SU-DHL-6 (cell line): ENCODE results near the gene SLC25A29.

ENCODE experiments used
- H2AFZ ChIP-seq: fragments of 200-600 bp; sonication (generic); 2 replicates; pipeline ENCODE4 v1.6.1; 2014; ENCODE audit warnings: low read depth, mild to moderate bottlenecking, moderate library complexity, mixed read lengths, antibody characterized with exemption, low read length; ENCODE audit not compliant: severe bottlenecking
- H3F3A ChIP-seq: fragments of 200-600 bp; shearing (Covaris generic); 2 replicates; pipeline ENCODE4 v1.6.0; 2016; ENCODE audit warnings: antibody characterized with exemption, mild to moderate bottlenecking; ENCODE audit not compliant: insufficient read depth
- H3K27ac ChIP-seq: fragments of 200-600 bp; sonication (generic); 2 replicates; pipeline ENCODE4 v1.5.1; 2016; ENCODE audit warnings: low read depth, mild to moderate bottlenecking, low read length, moderate library complexity, mixed read lengths
- H3K27me3 ChIP-seq: fragments of 200-600 bp; sonication (generic), shearing (Covaris generic); 2 replicates; pipeline ENCODE4 v1.6.0; 2014; ENCODE audit warnings: mild to moderate bottlenecking, low read length
- H3K36me3 ChIP-seq: fragments of 200-600 bp; sonication (generic); 2 replicates; pipeline ENCODE4 v1.6.1; 2014; ENCODE audit warnings: mild to moderate bottlenecking, low read length, mixed read lengths
- H3K4me2 ChIP-seq: fragments of 300-600, 200-600 bp; shearing (Covaris generic), sonication (generic); 2 replicates; pipeline ENCODE4 v1.6.0; 2014; ENCODE audit warnings: low read length, low read depth, mild to moderate bottlenecking; ENCODE audit not compliant: poor library complexity, severe bottlenecking
- H3K4me3 ChIP-seq: fragments of 200-600 bp; sonication (generic); 2 replicates; pipeline ENCODE4 v1.5.1; 2014; ENCODE audit warnings: antibody characterized with exemption, low read length, mild to moderate bottlenecking, mixed read lengths; ENCODE audit not compliant: insufficient read depth, poor library complexity, severe bottlenecking
- H3K79me2 ChIP-seq: fragments of 200-600 bp; sonication (generic); 2 replicates; pipeline ENCODE4 v1.6.1; 2014; ENCODE audit warnings: mild to moderate bottlenecking, low read length, moderate library complexity; ENCODE audit not compliant: insufficient read depth
- H3K9ac ChIP-seq: fragments of 200-600 bp; sonication (generic); 2 replicates; pipeline ENCODE4 v1.7.0; 2014; ENCODE audit warnings: mild to moderate bottlenecking, low read length
- H3K9me2 ChIP-seq: fragments of 200-600 bp; sonication (generic); replicated peaks from 2 replicates; pipeline ENCODE4 v1.6.1; 2014; ENCODE audit warnings: low read length; ENCODE audit not compliant: insufficient read depth
- H3K9me3 ChIP-seq: fragments of 200-600 bp; sonication (generic); 2 replicates; pipeline ENCODE4 v1.6.1; 2014; ENCODE audit warnings: low read length, mixed read lengths; ENCODE audit not compliant: insufficient read depth
- H4K20me1 ChIP-seq: fragments of 200-600 bp; sonication (generic); 2 replicates; pipeline ENCODE4 v1.6.1; 2014; ENCODE audit warnings: low read depth, mild to moderate bottlenecking, antibody characterized with exemption, low read length, moderate library complexity, mixed read lengths
- CTCF ChIP-seq: fragments of 200-600 bp; sonication (generic); IDR thresholded peaks from one replicate; pipeline ENCODE4 v1.5.1; 2017; ENCODE audit warnings: antibody characterized with exemption, mild to moderate bottlenecking, low read length, moderate library complexity; ENCODE audit not compliant: insufficient read depth, poor library complexity, severe bottlenecking
- EZH2phosphoT487 ChIP-seq: fragments of 200-600 bp; sonication (generic), shearing (Covaris generic); conservative IDR thresholded peaks from 2 replicates; pipeline ENCODE4 v1.6.1; 2018; ENCODE audit warnings: mild to moderate bottlenecking, antibody characterized with exemption, low read length, moderate library complexity, mixed read lengths

Gene SLC25A29

GRCh38 chr14:100268591-100269207 lies 37.5 kb downstream of the SLC25A29 start:
- no peaks in the 10 kb centered on the region for H3K9me3 ChIP-seq
- H3K36me3 ChIP-seq = peaks cover 5% of the 10 kb centered on the region; the same call in 1 of the 2 replicates
- TF ChIP-seq CTCF = no peak
- no peak for TF ChIP-seq EZH2phosphoT487
- peaks cover 13% of the 10 kb centered on the region for H4K20me1 ChIP-seq
- H3K9me2 ChIP-seq = no peaks in the 10 kb centered on the region
- H3K9ac ChIP-seq = no peak overlapping the region
- no peak overlapping the region for H3K27ac ChIP-seq
- H3K27me3 ChIP-seq = no peaks in the 10 kb centered on the region
- H3F3A ChIP-seq = peaks cover 15% of the 10 kb centered on the region; the same call in 1 of the 2 replicates
- no peak overlapping the region for H3K4me3 ChIP-seq
- H3K79me2 ChIP-seq = peaks cover 95% of the 10 kb centered on the region
- no peak overlapping the region for H2AFZ ChIP-seq
- H3K4me2 ChIP-seq = no peak overlapping the region

GRCh38 chr14:100267990-100268389 lies 38.3 kb downstream of the SLC25A29 start:
- peaks cover 95% of the 10 kb centered on the region for H3K79me2 ChIP-seq
- no peak overlapping the region for H3K4me3 ChIP-seq
- H3K27me3 ChIP-seq = no peaks in the 10 kb centered on the region
- no peak overlapping the region for H3K27ac ChIP-seq
- TF ChIP-seq EZH2phosphoT487 (no peak), CTCF (no peak)
- H3F3A ChIP-seq = peaks cover 15% of the 10 kb centered on the region; the same call in 1 of the 2 replicates
- H3K9me3 ChIP-seq = no peaks in the 10 kb centered on the region
- peaks cover 15% of the 10 kb centered on the region for H4K20me1 ChIP-seq
- no peaks in the 10 kb centered on the region for H3K9me2 ChIP-seq
- H3K36me3 ChIP-seq = peaks cover 10% of the 10 kb centered on the region; the same call in 1 of the 2 replicates
- no peak overlapping the region for H3K9ac ChIP-seq
- no peak overlapping the region for H2AFZ ChIP-seq
- no peak overlapping the region for H3K4me2 ChIP-seq

GRCh38 chr14:100263141-100263540 lies 43.1 kb downstream of the SLC25A29 start:
- Histone ChIP-seq H3K9me2 (no peaks in the 10 kb centered on the region), H3K9me3 (no peaks in the 10 kb centered on the region), H3F3A (peaks cover 2% of the 10 kb centered on the region; the same call in 1 of the 2 replicates), H4K20me1 (peaks cover 39% of the 10 kb centered on the region), H3K36me3 (peaks cover 6% of the 10 kb centered on the region; the same call in 1 of the 2 replicates), H3K4me2 (no peak overlapping the region), H3K27me3 (no peaks in the 10 kb centered on the region), H3K79me2 (peaks cover 98% of the 10 kb centered on the region), H3K4me3 (no peak overlapping the region), H3K9ac (no peak overlapping the region), H3K27ac (no peak overlapping the region), H2AFZ (no peak overlapping the region)
- TF ChIP-seq CTCF = no peak
- TF ChIP-seq EZH2phosphoT487 = no peak
